ENCODE measurements around the gene ERBB4. TPM values are rescaled to one million over a fixed set of nuclear protein-coding genes. Genes with fewer than 3 reads are reported as not detected.

The ERBB4 gene
- total RNA-seq, 1 donor from 2014 or later, result 1.2 TPM

- no peak for TF ChIP-seq EZH2 (IDR thresholded peaks at IDR 0.05; ENCODE audit: insufficient read depth, low read length)
- TF ChIP-seq CTCF (IDR thresholded peaks at IDR 0.05; ENCODE audit: insufficient read depth, low read depth, low read length), result no peak
- Histone ChIP-seq H3K4me2 (ENCODE audit: low read length) (no peak overlapping the region), H3K4me1 (ENCODE audit: insufficient read depth, low read length) (no peaks in the 10 kb centered on the region), H3K4me3 (ENCODE audit: insufficient read depth, low read depth, low read length) (no peak overlapping the region), H3K9ac (ENCODE audit: low read length) (no peak overlapping the region), H4K20me1 (ENCODE audit: insufficient read depth, low read length) (no peaks in the 10 kb centered on the region), H3K79me2 (ENCODE audit: insufficient read depth, low read length) (no peaks in the 10 kb centered on the region), H3K27me3 (ENCODE audit: insufficient read depth, low read length) (no peaks in the 10 kb centered on the region), H3K27ac (ENCODE audit: low read depth, low read length) (no peak overlapping the region), H3K36me3 (ENCODE audit: insufficient read depth, low read length) (no peaks in the 10 kb centered on the region), H2AFZ (ENCODE audit: low read depth, low read length) (no peak overlapping the region), H3K9me3 (ENCODE audit: insufficient read depth, low read depth, low read length) (no peaks in the 10 kb centered on the region)
- H3K9me3 Mint-ChIP-seq (ENCODE audit: unreplicated experiment), result no peaks in the 10 kb centered on the region
- H3K36me3 Mint-ChIP-seq (ENCODE audit: low read depth, unreplicated experiment), result no peaks in the 10 kb centered on the region
- no peak for DNase-seq (ENCODE audit: low read depth)
- H3K27me3 Mint-ChIP-seq (ENCODE audit: low read depth, unreplicated experiment), result no peaks in the 10 kb centered on the region
- no peak for FAIRE-seq
- no peak overlapping the region for H3K4me3 Mint-ChIP-seq (ENCODE audit: unreplicated experiment)
- H3K27ac Mint-ChIP-seq (ENCODE audit: unreplicated experiment), result no peak overlapping the region
- H3K4me1 Mint-ChIP-seq (ENCODE audit: low read depth, unreplicated experiment), result peaks cover 18% of the 10 kb centered on the region
These were observed 610.4 kb downstream of the ERBB4 start for GRCh38 chr2:211928201-211928600.

- Histone ChIP-seq H3K4me1 (ENCODE audit: insufficient read depth, low read length) (no peaks in the 10 kb centered on the region), H3K27me3 (ENCODE audit: insufficient read depth, low read length) (no peaks in the 10 kb centered on the region), H3K9me3 (ENCODE audit: insufficient read depth, low read depth, low read length) (no peaks in the 10 kb centered on the region), H2AFZ (ENCODE audit: low read depth, low read length) (no peak overlapping the region), H3K9ac (ENCODE audit: low read length) (no peak overlapping the region), H3K4me3 (ENCODE audit: insufficient read depth, low read depth, low read length) (no peak overlapping the region), H4K20me1 (ENCODE audit: insufficient read depth, low read length) (no peaks in the 10 kb centered on the region), H3K36me3 (ENCODE audit: insufficient read depth, low read length) (no peaks in the 10 kb centered on the region), H3K27ac (ENCODE audit: low read depth, low read length) (no peak overlapping the region), H3K4me2 (ENCODE audit: low read length) (no peak overlapping the region), H3K79me2 (ENCODE audit: insufficient read depth, low read length) (no peaks in the 10 kb centered on the region)
- Mint-ChIP-seq H3K4me1 (ENCODE audit: low read depth, unreplicated experiment) (peaks cover 5% of the 10 kb centered on the region), H3K27ac (ENCODE audit: unreplicated experiment) (no peak overlapping the region), H3K36me3 (ENCODE audit: low read depth, unreplicated experiment) (no peaks in the 10 kb centered on the region), H3K27me3 (ENCODE audit: low read depth, unreplicated experiment) (no peaks in the 10 kb centered on the region), H3K9me3 (ENCODE audit: unreplicated experiment) (no peaks in the 10 kb centered on the region), H3K4me3 (ENCODE audit: unreplicated experiment) (no peak overlapping the region)
- no peak for DNase-seq (ENCODE audit: low read depth)
- TF ChIP-seq CTCF (IDR thresholded peaks at IDR 0.05; ENCODE audit: insufficient read depth, low read depth, low read length), result no peak
- TF ChIP-seq EZH2 (IDR thresholded peaks at IDR 0.05; ENCODE audit: insufficient read depth, low read length), result no peak
- no peak for FAIRE-seq
These were observed 615.6 kb downstream of the ERBB4 start for GRCh38 chr2:211923019-211923418.

GRCh38 chr2:211903961-211904360, 634.6 kb downstream of the ERBB4 start:
- no peak for TF ChIP-seq EZH2 (IDR thresholded peaks at IDR 0.05; ENCODE audit: insufficient read depth, low read length)
- TF ChIP-seq CTCF (IDR thresholded peaks at IDR 0.05; ENCODE audit: insufficient read depth, low read depth, low read length), result no peak
- no peak for FAIRE-seq
- no peaks in the 10 kb centered on the region for H3K9me3 ChIP-seq (ENCODE audit: insufficient read depth, low read depth, low read length)
- DNase-seq (ENCODE audit: low read depth), result no peak
- H3K9ac ChIP-seq (ENCODE audit: low read length), result no peak overlapping the region
- Mint-ChIP-seq H3K36me3 (ENCODE audit: low read depth, unreplicated experiment) (no peaks in the 10 kb centered on the region), H3K27ac (ENCODE audit: unreplicated experiment) (no peak overlapping the region), H3K4me3 (ENCODE audit: unreplicated experiment) (no peak overlapping the region), H3K9me3 (ENCODE audit: unreplicated experiment) (no peaks in the 10 kb centered on the region), H3K27me3 (ENCODE audit: low read depth, unreplicated experiment) (no peaks in the 10 kb centered on the region), H3K4me1 (ENCODE audit: low read depth, unreplicated experiment) (peaks cover 5% of the 10 kb centered on the region)
- H3K27me3 ChIP-seq (ENCODE audit: insufficient read depth, low read length), result no peaks in the 10 kb centered on the region
- no peak overlapping the region for H3K27ac ChIP-seq (ENCODE audit: low read depth, low read length)
- H3K4me1 ChIP-seq (ENCODE audit: insufficient read depth, low read length), result no peaks in the 10 kb centered on the region
- no peak overlapping the region for H2AFZ ChIP-seq (ENCODE audit: low read depth, low read length)
- H4K20me1 ChIP-seq (ENCODE audit: insufficient read depth, low read length), result no peaks in the 10 kb centered on the region
- no peaks in the 10 kb centered on the region for H3K79me2 ChIP-seq (ENCODE audit: insufficient read depth, low read length)
- H3K4me2 ChIP-seq (ENCODE audit: low read length), result no peak overlapping the region
- H3K36me3 ChIP-seq (ENCODE audit: insufficient read depth, low read length), result no peaks in the 10 kb centered on the region
- H3K4me3 ChIP-seq (ENCODE audit: insufficient read depth, low read depth, low read length), result no peak overlapping the region

All from astrocyte (in vitro differentiated cells and primary cell).